DMS53 treated with DMSO at 0.1 percent for 48 hours (cell line): ENCODE results near the gene MVB12B.

Experiments used
- DNase-seq: peaks from one replicate; lab custom pipeline; 2025; ENCODE audit not compliant: unreplicated experiment; lab: John Stamatoyannopoulos, UW

Gene MVB12B

DNA sequence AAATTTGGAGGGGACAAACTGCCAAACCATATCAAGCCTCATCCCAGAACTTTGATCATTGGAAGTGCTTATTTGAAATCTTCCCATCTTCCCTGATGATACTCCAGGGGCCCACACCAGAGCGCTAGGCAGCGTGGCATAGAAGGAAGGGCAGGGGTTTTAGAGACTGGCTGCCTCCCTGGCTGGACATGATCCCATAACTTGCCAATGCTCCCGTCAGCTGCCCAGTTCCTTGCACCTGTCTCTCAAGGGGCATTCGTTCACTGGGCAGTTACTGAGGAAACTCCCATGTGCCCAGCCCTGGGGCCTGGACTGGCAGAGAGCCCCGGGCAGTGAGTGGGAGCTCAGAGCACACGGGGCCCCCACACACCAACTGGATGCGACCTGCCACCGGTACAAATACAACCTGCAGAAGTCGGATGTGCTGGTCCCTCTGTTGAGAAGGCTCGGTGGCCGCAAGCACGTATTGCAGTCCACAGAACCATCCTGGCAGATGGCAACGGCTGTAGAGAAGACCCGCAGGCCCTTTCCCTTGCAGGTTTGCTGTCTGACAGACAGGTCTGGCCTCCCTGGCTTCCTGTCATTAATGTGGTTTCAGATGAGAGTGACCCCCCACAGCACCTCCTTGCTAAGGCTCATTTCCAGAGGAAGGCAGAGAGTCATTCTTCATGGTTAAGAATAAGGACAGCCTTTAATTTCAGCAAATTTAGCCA, 122.4 kb downstream of the MVB12B start:
- no peak for DNase-seq

DNA sequence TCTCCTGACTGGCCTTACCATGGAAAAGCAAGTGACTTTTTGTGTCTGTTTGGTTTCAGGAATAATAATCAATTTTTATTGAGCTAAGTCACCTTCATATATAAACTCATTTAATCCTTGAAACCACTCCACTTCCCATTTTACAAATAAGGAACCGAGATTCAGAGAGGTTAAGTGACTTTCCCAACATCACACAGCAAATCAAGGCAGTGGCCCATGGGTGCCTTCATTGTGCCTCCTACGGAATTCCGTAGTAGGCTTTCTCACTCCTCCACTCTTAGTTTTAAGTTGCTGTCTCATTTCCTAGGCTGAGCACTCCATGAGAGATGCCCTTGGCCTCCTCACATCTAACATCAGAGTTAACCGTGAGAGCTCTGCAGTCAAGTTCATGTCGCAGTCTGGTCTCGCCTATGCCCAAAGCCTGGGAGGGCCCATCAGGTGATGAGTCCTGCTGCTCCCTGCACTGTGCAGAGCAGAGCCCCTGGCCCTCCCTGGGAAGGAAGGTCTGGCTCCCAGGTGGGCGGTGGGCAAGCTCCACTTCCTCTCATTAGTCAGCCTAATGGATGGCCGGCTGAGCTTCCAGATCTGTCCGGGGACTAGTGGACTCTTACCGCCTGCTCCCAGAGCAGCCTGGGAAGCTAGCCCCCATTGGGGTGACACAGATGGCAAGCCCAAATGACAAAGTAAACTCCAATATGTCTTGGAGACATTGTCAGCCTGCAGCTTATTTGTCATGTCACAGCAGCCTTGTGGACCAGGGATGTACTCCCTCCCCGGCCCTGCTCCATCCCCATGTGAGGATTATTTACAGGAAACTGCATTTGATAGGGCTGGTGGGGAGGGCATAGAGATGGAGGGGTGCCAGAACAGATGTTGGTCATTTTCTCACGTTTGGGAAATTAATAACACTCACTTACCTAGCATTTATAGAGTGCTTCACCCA, 123.4 kb downstream of the MVB12B start:
- no peak for DNase-seq

DNA sequence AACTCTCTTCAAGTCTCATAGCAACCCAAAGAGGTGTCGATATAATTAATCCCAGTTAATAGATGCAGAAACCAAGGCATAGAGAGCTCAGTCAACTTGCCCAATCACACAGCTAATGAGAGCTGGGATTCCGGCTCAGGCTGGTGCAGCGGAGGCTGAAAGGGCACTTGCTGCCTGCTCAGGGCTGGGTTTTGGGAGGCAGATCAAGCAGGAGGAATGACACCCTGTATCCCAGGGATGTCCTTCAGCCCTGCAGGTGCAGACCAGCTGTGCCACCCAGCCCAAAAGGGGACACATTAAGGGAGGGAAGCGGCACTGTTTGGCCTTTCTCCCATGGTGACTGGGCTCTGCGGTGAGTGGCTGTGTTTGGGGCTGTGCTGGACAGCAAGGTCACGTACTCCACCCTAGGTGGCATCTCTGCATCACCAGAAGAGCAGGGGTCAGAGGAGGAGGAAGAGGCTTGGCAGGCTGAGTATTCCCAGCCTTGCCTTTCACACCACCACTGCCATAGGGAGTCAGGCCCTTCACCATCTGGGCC, 124.1 kb downstream of the MVB12B start:
- DNase-seq: no peak

DNA sequence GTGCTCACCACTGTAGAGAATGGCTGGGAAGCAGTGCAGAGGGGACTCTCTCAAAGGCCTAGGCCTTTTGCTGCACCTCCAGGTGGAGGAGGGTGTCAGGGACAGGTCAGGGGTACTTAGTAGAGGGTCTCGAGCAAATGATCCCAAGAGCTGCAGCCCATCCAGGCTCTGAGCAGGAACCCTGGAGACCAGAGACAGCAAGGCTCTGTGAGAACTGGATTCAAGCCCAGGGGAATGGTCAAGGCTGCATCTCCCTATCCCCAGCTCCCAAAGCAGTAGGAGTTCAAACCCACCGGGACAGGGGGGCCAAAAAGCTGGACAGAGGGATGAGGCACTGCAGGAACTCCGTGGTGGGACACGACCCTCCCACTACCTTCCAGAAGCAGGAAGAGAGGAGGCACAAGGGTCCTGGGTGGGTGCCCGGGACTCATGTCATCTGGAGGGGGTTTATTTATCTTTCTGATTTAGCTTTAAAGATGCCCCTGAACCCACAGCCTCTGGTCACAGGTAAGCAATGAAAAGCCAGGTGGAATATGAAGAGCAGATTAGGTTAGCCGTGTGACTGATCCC, 124.8 kb downstream of the MVB12B start:
- no peak for DNase-seq

DNA sequence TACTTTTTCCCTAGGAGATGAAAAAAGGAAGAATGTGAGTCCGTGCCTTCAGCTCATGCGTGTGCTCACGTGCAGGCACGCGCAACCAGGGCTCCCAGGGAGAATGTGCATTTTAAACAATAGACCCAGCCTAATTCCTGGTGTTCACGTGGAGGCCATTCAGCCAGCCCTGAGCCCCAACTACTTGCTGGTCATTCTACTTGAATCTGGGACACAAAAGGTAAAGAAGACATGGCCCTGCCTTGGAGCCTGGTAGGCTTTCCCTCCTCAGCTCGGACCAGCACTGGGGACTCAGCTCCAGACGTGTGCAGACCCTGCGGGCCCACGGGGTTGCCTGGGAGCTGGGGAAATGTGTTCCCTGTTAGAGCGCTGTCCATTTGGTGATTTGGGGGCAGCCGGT, 125.5 kb downstream of the MVB12B start:
- DNase-seq: no peak

DNA sequence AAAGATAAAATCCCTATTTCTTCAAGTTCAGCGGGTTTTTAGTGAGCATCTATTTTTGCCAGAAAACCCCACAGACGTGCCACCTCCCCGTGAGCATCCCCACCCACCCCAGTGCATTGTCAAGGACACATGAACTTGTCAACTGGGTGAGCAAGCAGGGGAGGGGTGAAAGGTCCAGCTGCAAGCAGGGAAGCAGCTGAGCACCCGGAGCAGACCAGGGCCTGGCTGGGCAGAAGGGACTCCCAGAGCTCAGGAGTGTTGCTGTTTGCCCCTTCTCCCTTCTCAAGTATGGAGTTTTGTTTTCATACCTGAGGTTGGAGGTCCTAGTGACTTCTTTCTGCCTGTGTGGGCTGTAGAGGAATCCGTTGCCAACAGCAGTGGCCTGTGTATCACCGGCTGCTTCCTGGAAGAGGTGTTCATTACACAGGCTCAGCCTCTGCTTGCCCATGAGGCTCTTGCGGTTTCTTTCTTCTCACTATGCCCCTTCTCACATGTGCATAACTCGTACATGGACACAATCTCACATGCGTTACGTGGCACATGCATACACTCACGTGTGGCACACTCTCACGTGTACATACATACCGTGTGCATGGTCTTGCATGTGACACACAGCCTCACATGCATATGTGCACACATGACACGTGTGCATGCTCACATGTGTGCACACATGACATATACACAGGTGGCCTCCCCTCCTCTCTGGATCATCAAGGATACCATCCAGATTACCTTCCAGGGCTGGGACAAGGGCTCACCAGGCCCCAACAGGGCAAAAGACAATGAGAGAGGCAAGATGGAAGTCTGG, 126.7 kb downstream of the MVB12B start:
- no peak for DNase-seq

DNA sequence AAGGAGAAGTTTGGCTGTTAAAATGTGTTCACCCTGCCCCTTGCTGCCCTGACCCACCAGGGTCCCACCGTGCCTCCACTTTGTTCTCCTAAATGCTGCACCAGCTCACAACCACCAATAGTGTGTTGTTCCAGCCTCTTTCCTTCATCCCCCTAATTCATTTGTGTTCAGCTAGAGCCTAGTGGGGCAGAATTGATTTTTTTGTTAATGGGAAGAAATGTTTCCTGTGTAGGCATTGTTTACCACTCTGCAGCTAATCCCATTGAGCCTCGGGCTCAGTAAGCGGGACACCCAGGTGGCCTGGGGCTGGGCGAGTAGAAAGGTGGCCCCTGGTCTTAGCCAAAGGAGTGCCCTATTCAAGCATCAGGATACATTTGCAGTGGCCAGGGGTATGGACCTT, 127.6 kb downstream of the MVB12B start:
- DNase-seq: no peak

DNA sequence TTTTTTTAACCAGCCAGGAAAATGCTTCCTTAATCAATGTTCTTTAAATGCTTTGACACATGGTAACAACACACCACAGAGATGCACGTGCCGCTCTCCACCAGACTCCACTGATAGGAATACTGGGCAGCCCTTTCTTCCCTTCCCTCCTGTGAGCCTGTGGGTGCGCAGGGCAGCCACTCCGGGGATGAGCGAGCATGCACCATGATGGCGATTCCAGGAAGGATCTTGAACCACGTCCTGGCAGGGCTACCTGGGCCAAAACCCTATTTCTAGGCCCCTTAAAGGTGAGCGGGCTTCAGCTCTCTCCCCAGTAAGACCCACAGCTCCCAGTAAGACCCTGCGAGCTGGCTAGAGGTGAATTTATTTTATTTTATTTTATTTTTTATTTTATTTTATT, 128.2 kb downstream of the MVB12B start:
- DNase-seq: no peak

DNA sequence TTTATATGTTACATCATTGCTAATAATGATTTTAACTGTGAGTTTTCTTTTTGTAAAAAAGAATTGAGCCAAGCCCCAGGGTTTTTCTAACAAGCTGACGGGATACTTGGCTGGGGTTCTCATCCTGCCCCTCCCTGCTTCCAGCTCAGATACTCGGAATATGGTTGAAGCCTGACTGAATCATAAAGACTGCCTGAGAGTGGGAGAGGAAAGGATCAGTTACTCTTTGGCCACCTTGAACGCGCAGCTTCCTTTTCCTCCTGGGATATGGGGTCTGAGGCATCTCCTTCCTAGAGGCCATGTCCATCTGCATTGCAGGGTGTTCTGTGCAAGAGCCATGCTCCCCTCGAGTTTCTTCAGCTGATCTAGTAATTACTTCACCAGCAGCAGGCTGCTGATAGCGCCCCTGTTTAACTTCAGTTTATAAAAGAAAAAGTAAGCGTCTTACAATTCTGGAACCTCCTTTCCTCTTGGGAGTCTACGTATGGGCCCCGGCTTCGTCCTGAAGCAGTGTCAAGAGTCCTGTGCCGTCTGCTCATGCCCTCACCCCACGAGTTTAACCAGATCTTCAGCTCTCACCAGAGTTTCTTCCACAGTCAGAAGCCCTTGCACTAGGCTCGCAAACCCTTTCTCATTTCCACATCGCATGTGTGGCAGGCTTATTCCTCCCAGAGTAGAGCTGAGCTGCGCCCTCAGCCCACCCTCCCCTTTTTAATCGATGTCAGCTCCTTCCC, 130.0 kb downstream of the MVB12B start:
- no peak for DNase-seq

DNA sequence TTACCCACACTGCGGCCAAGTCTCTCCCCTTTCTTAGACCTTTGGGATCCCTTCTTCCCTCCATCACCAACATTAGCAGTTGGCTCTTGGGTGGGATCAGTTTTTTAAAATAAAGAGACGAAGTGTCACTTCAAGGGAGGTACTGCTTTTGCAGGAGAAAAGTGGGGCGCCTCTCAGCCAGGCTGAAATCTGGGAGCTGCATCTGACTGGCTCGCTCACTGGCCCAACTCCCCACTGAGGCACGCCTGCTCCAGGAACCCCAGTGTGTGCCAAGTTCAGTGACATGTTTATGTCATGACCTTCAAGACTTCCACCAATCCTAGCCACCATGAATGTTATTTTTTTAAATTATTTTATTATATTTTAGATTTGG, 130.5 kb downstream of the MVB12B start:
- no peak for DNase-seq

DNA sequence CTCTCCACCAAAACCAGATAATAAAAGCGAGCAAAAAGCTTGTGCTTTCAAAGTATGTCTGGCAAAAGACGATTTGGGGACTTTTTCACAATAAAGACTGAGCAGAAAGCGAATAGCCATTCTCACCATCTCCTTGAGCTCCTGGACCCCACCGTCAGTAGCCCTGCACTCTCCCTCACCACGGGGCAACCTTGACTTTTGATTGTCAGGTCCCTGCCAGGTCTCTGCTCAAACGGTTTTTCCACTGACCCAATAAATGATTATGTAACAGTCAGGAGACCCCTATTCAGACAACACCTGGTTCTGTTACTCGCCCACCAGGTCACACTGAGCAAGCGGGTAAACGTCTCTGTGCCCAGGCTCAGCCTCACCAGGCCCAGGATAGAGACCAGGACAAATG, 131.3 kb downstream of the MVB12B start:
- no peak for DNase-seq

DNA sequence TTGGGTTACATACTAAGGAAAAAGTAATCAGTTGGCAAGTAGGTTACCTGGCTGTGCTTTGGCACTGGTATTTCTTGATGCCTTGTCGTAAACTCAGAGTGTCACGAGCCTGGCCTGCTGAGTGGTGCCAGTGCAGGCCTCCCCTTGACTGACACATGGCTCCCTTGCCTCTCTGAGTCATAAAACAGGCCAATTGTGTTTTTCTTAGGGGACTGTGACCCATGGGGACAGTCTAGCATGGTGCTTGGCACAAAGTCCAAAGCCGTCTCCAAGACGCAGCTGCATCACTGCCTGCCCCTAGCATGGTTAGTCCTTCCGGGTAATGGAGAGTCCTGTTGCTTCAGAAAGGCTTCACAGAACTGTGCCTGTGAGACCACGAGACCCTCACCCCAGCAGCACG, 132.5 kb downstream of the MVB12B start:
- no peak for DNase-seq

DNA sequence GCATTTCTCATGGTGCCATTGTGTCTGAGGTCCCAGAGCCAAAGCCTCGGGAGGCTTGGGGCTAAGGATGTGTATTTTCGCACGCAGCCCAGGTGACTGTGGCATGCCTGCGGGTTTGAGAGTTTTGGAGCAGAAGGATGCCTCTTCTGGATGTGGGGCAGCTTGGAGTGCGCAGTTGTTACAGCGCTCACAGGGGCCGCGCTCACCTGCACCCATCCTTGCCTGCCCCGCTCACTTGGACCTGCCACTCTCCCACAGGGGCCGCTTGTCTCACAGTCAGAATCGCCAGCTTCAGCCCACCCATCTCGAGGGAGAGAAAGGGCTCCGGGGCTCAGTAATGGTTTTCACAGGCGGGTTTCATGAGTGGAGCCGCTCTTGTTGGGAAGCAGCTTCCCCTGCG, 132.9 kb downstream of the MVB12B start:
- no peak for DNase-seq

DNA sequence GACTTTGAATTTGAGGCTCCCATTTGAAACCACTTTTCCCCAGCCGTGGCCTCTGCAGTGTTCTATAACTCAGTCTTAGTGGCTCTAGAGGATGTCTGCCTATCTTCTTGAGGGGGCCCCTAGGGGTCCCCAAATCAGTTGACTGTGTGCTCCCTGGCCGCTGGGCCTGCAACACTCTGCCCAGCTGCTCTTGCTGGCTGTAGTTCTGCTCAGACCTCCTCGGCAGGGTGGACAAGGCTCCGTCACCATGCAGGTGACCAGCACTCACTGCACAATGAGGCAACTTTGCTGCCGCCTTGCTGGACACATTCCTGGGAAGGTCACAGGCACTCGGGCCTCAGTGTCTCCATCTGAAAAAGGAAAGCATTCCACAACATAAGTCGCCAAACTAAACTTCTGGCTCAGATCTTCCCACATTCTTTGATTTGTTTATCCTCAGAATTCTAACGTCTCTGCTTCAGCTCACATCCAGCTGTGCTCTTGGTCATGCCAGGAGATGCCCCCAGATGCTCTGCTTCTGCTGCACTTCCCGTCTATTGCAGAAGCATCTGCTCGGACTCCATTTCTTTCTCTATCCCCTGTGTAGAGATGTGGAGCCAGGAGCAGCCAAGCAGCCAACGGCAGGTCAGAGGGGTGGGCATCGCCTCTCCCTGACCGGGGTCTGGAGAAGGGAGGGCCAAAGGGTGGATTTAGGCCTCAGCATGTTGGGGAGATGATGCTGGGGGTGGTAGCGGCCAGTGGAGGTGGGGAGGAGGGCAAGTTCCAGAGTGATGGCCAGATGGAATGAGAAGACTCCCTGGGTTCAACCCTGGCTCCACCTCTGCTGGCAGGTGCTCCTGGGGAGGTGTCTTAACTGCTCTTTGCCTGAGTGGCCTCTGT, 133.6 kb downstream of the MVB12B start:
- DNase-seq: no peak

DNA sequence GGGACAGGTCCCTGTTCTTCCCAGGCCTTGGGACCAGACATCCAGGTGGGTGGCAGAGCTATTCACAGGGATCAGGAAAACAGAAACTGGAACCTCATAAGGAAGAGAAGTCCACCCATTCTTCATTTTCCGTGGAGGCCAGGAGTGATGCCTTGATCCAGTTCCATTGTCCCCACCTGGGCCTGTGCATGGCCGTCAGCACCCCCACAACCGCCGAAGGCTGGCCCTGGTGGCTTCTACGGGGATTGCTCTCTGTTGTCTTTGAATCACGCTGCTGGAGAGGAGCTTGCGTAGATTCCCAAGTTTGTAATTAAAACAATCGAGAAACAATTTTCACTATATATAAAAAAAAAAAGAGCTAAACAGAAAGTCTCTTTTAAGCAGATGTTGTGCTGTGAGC, 134.4 kb downstream of the MVB12B start:
- DNase-seq: no peak

DNA sequence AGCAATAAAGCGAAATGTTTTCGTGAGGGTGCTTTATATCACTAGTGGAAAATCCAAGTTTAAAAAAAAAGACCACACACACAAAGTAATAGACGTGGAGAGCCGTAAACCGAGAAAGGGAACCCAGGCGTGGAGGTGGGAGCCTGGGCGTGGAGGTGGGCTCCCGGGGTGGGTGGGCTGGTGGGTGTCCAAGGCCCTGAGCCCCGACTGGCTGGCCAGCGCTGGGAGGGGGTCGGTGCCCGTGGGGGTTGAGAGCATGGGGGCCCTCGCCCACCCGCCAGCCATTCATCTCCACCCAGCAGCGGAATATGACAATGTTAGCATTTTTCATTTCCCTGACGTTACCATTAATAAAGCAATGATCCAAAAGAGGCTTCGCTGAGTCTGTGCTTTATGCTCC, 135.0 kb downstream of the MVB12B start:
- DNase-seq: no peak

DNA sequence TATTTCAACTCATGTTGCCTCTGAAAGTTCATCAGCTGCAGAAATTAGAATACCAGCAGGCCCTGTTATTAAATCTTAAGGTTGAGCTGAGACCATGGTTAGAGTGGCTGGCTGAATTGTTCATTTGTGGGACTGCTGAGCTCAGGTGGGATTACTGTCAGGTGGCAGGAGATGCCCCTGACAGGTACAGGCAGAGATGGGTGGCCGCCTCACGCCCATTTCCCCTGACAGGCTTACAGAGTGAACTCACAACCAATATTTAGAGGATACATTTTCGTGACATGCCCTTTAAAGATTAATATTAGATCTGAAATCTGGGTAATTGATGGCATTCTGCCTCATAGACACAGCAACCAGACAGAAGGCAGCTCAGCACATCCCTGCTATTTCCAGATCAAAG, 136.0 kb downstream of the MVB12B start:
- no peak for DNase-seq

DNA sequence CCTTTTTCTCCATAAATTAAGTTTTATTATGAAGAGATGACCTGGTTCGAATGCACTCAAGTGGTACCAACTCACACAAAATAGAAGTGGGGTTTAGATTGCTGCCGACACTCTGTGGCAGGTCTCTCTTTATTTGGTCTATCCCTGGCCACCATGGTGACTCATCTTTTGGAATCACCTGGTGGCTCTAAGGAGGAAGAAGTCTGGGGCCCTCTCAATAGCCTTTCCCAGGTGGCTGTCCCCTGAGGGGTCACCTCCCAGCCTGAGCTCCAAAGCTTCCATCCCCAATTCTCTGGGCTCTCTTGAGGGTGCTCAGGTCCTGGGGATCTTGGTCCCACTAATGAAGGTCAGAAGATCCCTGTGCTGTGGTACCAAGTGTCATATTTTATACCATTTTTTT, 136.8 kb downstream of the MVB12B start:
- peak; percentile 14 for DNase-seq

DNA sequence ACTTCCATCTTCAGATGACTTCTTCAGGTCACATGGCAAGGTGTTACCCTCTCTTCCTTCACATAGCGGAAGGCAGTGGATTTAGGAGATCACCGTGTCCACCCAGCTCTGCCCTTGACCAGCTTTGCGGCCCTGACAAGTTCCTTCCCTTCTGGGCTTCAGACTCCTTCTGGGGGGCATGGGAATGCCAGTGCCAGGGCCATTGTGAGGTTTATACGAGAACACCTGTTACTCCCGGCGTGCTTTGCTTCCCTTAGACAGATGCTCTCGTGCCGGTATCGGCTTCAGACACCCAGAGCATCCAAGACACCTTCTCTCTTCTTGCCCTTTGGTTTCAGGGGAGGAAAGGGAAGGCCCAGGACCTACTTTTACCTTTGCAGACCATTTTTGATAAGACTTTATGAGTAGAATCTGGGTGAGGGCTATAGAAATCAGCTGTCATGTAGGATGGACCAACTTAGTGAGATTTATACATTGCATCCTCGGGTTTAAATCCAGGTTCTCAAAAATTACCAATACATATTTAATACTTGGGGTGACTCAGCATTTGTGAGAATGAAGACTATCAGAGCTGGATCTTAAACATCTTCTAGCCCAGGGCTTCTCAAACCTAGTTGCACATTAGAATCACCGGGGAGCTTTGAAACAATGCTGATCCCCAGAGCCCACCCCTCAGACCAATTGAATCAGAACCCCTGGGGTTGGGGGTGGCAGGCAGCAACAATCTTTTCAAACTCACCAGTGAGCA, 138.2 kb downstream of the MVB12B start:
- DNase-seq: no peak
